ENCODE data around the gene CADM2.

GRCh38 chr3:85875589-85875988, 916.8 kb downstream of the CADM2 start:
- TF ChIP-seq EZH2phosphoT487 (IDR thresholded peaks at IDR 0.05; ENCODE audit: insufficient read depth, low read depth) (no peak), EZH2 (IDR thresholded peaks at IDR 0.05; ENCODE audit: insufficient read depth, poor library complexity, severe bottlenecking) (no peak)
